CD14-positive monocyte (primary cell): Measurements from ENCODE around the gene PAN3. TPM values are rescaled to one million over a fixed set of nuclear protein-coding genes. Genes with fewer than 3 reads are reported as not detected.

Experiments used
- DNase-seq, 3 donors: peaks; one replicate each; pipeline ENCODE4 v3.0.0-alpha.2; 2011 to 2022
- H2AFZ ChIP-seq: 2 replicates; pipeline ENCODE4 v1.6.0; 2012; ENCODE audit warnings: mild to moderate bottlenecking, low read depth, low read length, inconsistent platforms; ENCODE audit not compliant: insufficient read depth, poor library complexity, severe bottlenecking
- H3K27ac ChIP-seq, 2 donors: 1 replicate in 1 of 2; 2 replicates in 1 of 2; pipeline ENCODE4 v1.5.1; 2012 to 2013; ENCODE audit warnings: low read length in 2 of 2, control low read depth in 1 of 2, inconsistent platforms in 1 of 2, low read depth in 1 of 2, mild to moderate bottlenecking in 1 of 2
- H3K27me3 ChIP-seq, 2 donors: one replicate each; pipeline versions ENCODE4 v1.6.0 to v1.6.1; 2011 to 2013; ENCODE audit warnings: low read length in 2 of 2; ENCODE audit not compliant: control insufficient read depth in 2 of 2, insufficient read depth in 2 of 2
- H3K36me3 ChIP-seq, 2 donors: replicated peaks in 1 of 2; 1 replicate in 1 of 2; 2 replicates in 1 of 2; pipeline versions ENCODE4 v1.5.1 to v1.6.1; 2012 to 2013; ENCODE audit warnings: low read length in 2 of 2, control low read depth in 1 of 2, inconsistent platforms in 1 of 2, mild to moderate bottlenecking in 1 of 2; ENCODE audit not compliant: insufficient read depth in 2 of 2, control insufficient read depth in 1 of 2
- H3K4me1 ChIP-seq, 2 donors: 1 replicate in 1 of 2; 2 replicates in 1 of 2; pipeline versions ENCODE4 v1.5.1 to v1.6.1; 2012 to 2013; ENCODE audit warnings: low read length in 2 of 2, control low read depth in 1 of 2, inconsistent platforms in 1 of 2, mild to moderate bottlenecking in 1 of 2, moderate library complexity in 1 of 2; ENCODE audit not compliant: insufficient read depth in 2 of 2, control insufficient read depth in 1 of 2
- H3K4me2 ChIP-seq: replicated peaks from 2 replicates; pipeline ENCODE3; 2012; ENCODE audit warnings: low read length, moderate library complexity, mild to moderate bottlenecking; ENCODE audit not compliant: poor library complexity, severe bottlenecking; ENCODE audit errors: extremely low read depth
- H3K4me3 ChIP-seq, 3 experiments: fragments of 200-600 bp in 1 of 3; sonication (generic) in 1 of 3; replicated peaks in 1 of 3; 1 replicate in 2 of 3; 2 replicates in 1 of 3; pipeline ENCODE4 v1.5.1; 2011 to 2013; ENCODE audit warnings: low read length in 3 of 3, mild to moderate bottlenecking in 3 of 3, control low read depth in 2 of 3, low read depth in 2 of 3, inconsistent platforms in 1 of 3, moderate library complexity in 1 of 3
- H3K79me2 ChIP-seq: 2 replicates; pipeline ENCODE4 v1.6.0; 2012; ENCODE audit warnings: mild to moderate bottlenecking, control low read depth, inconsistent platforms, low read length, moderate library complexity; ENCODE audit not compliant: insufficient read depth
- H3K9ac ChIP-seq: 2 replicates; pipeline ENCODE4 v1.6.0; 2017; ENCODE audit warnings: low read length, mild to moderate bottlenecking; ENCODE audit not compliant: insufficient read depth, poor library complexity, severe bottlenecking
- H3K9me3 ChIP-seq, 2 donors: replicated peaks in 1 of 2; 1 replicate in 1 of 2; 2 replicates in 1 of 2; pipeline versions ENCODE4 v1.5.1 to v1.6.1; 2012 to 2013; ENCODE audit warnings: low read length in 2 of 2, control low read depth in 1 of 2; ENCODE audit not compliant: control insufficient read depth in 1 of 2, insufficient read depth in 1 of 2
- H4K20me1 ChIP-seq: 2 replicates; pipeline ENCODE4 v1.6.0; 2012; ENCODE audit warnings: mild to moderate bottlenecking, low read length, control low read depth, moderate library complexity; ENCODE audit not compliant: insufficient read depth
- H3K27ac Mint-ChIP-seq, 7 donors: one replicate each; pipeline ENCODE4 v1.8.0; 2020; ENCODE audit warnings: mild to moderate bottlenecking in 7 of 7, mixed read lengths in 7 of 7, moderate library complexity in 6 of 7, inconsistent platforms in 2 of 7
- H3K27me3 Mint-ChIP-seq, 3 donors: one replicate each; pipeline ENCODE4 v1.8.0; 2021 to 2022; ENCODE audit warnings: low read depth in 3 of 3, mild to moderate bottlenecking in 3 of 3, mixed read lengths in 3 of 3, moderate library complexity in 3 of 3, inconsistent platforms in 1 of 3
- H3K36me3 Mint-ChIP-seq, 2 donors: one replicate each; pipeline ENCODE4 v1.8.0; 2020; ENCODE audit warnings: mixed read lengths in 2 of 2, inconsistent platforms in 1 of 2, mild to moderate bottlenecking in 1 of 2
- H3K4me1 Mint-ChIP-seq: one replicate; pipeline ENCODE4 v1.8.0; 2020; ENCODE audit warnings: mild to moderate bottlenecking, mixed read lengths
- H3K4me3 Mint-ChIP-seq, 2 donors: one replicate each; pipeline ENCODE4 v1.8.0; 2020; ENCODE audit warnings: mild to moderate bottlenecking in 2 of 2, mixed read lengths in 2 of 2, moderate library complexity in 1 of 2
- H3K9me3 Mint-ChIP-seq, 7 donors: one replicate each; pipeline ENCODE4 v1.8.0; 2020 to 2022; ENCODE audit warnings: mixed read lengths in 7 of 7, mild to moderate bottlenecking in 6 of 7, moderate library complexity in 6 of 7, inconsistent platforms in 2 of 7
- WGBS: methylation state at CpG from one replicate; pipeline ENCODE4 v1.1.5; 2013; ENCODE audit warnings: missing lambda C conversion rate; ENCODE audit not compliant: insufficient coverage; 5-methylcytosine and 5-hydroxymethylcytosine counted together
- intact Hi-C, 2 donors: fragments of 100-400 bp; cut with micrococcal nuclease; formaldehyde crosslinking; loops; one replicate each; pipeline versions ENCODE4 v1.15.0 to v1.15.1; 2023
- polyA plus RNA-seq, 3 donors: library from polyadenylated mRNA; depleted of rRNA in 1 of 3; unstranded in 2 of 3; stranded (reverse) in 1 of 3; fragments of 300-500 nt in 2 of 3; fragments of >200 nt in 1 of 3; fragmentation: Illumina TruSeq in 2 of 3; gene quantifications; 1 replicate in 2 of 3; 2 replicates in 1 of 3; pipeline ENCODE4 v1.2.3, GENCODE V29; 2012 to 2021
- TF ChIP-seq, protein P1 (sequence below): fragments of 200-600 bp; IDR thresholded peaks from one replicate; pipeline ENCODE4 v1.8.0; 2022; ENCODE audit warnings: antibody characterized with exemption, mild to moderate bottlenecking

The PAN3 gene
- polyA plus RNA-seq, 3 donors, result 3.0 to 27.9 (median 3.2) TPM

DNA sequence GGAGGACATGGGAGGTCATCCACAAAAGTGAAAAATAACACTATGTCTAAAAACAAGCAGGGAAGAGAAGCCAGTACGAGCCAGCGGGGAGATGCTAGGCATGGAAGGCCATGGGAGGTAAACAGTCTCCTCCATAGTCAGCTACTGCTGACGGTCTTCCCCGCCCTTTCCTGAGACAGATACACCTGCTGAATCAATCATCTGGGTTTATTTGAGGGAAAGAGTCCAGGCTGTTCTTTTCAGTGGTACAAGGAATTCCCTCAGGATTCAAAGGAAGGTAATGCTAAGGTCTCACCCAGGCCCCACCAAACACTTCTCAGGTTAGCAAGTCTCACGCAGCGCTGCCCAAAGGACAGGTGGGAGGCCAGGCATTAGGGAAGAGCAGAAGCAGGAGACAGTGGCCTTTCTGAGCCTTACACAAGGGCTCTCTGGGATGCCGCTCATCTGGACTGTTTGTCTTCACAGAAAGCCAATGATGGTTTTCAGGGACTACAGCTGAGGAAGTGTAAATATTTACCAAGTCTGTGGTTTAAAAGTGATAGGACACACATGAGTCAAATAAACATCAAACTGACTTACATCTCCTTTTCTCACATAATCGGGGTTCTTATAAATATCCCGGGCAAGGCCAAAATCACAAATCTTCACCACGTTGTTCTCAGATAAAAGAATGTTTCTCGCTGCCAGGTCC lies 182.7 kb downstream of the PAN3 start:
- Mint-ChIP-seq H3K4me1 (peaks cover 8% of the 10 kb centered on the region), H3K27me3 (peaks cover 6 to 29% (median 27%) of the 10 kb centered on the region in 3 donors), H3K9me3 (no peaks in the 10 kb centered on the region), H3K27ac (no peak overlapping the region), H3K4me3 (no peak overlapping the region), H3K36me3 (no peaks in the 10 kb centered on the region)
- Histone ChIP-seq H3K4me2 (no peak overlapping the region), H3K79me2 (no peaks in the 10 kb centered on the region), H3K4me3 (no peak overlapping the region), H3K36me3 (no peaks in the 10 kb centered on the region), H3K27ac (no peak overlapping the region), H3K9me3 (no peaks in the 10 kb centered on the region), H3K4me1 (peaks cover 0 to 4% of the 10 kb centered on the region in 2 donors), H3K9ac (no peak overlapping the region), H3K27me3 (peaks cover 6 to 11% of the 10 kb centered on the region in 2 donors), H2AFZ (no peak overlapping the region), H4K20me1 (no peaks in the 10 kb centered on the region)
- intact Hi-C loops, result loop anchor here in 1 of 2 donors (5.0 kb wide), 2 partner anchors 316 to 476 kb away; no protein-coding TSS in a partner anchor
- TF ChIP-seq, protein P1, sequence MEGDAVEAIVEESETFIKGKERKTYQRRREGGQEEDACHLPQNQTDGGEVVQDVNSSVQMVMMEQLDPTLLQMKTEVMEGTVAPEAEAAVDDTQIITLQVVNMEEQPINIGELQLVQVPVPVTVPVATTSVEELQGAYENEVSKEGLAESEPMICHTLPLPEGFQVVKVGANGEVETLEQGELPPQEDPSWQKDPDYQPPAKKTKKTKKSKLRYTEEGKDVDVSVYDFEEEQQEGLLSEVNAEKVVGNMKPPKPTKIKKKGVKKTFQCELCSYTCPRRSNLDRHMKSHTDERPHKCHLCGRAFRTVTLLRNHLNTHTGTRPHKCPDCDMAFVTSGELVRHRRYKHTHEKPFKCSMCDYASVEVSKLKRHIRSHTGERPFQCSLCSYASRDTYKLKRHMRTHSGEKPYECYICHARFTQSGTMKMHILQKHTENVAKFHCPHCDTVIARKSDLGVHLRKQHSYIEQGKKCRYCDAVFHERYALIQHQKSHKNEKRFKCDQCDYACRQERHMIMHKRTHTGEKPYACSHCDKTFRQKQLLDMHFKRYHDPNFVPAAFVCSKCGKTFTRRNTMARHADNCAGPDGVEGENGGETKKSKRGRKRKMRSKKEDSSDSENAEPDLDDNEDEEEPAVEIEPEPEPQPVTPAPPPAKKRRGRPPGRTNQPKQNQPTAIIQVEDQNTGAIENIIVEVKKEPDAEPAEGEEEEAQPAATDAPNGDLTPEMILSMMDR, result no peak
- no peak for DNase-seq
- WGBS, result 100% methylated on average over 2 of the region's 11 CpGs

GRCh38 chr13:28321756-28322155 lies 183.4 kb downstream of the PAN3 start:
- no peak for DNase-seq
- H3K79me2 ChIP-seq, result no peaks in the 10 kb centered on the region
- peaks cover 8 to 32% (median 29%) of the 10 kb centered on the region in 3 donors for H3K27me3 Mint-ChIP-seq
- H3K4me2 ChIP-seq, result no peak overlapping the region
- intact Hi-C loops, result loop anchor here in 1 of 2 donors (5.0 kb wide), 2 partner anchors 316 to 476 kb away; no protein-coding TSS in a partner anchor
- H4K20me1 ChIP-seq, result no peaks in the 10 kb centered on the region
- H3K36me3 Mint-ChIP-seq, result no peaks in the 10 kb centered on the region
- H3K4me3 Mint-ChIP-seq, result no peak overlapping the region
- H2AFZ ChIP-seq, result no peak overlapping the region
- H3K27ac Mint-ChIP-seq, result no peak overlapping the region
- H3K27ac ChIP-seq, result no peak overlapping the region
- H3K4me1 ChIP-seq, result peaks cover 0 to 4% of the 10 kb centered on the region in 2 donors
- H3K4me1 Mint-ChIP-seq, result peaks cover 5% of the 10 kb centered on the region
- 100% methylated on average over 1 of the region's 2 CpGs for WGBS
- no peak overlapping the region for H3K4me3 ChIP-seq
- no peaks in the 10 kb centered on the region for H3K36me3 ChIP-seq
- H3K9ac ChIP-seq, result no peak overlapping the region
- no peaks in the 10 kb centered on the region for H3K9me3 ChIP-seq
- H3K9me3 Mint-ChIP-seq, result no peaks in the 10 kb centered on the region
- TF ChIP-seq, protein P1, result no peak
- H3K27me3 ChIP-seq, result peaks cover 6 to 15% of the 10 kb centered on the region in 2 donors
